ENCODE data around the gene SGCA. TPM values are rescaled to one million over a fixed set of nuclear protein-coding genes. Genes with fewer than 3 reads are reported as not detected.

The SGCA gene
- total RNA-seq, 2 experiments from 2014 or later, result 0.57 to 1.1 TPM

DNA sequence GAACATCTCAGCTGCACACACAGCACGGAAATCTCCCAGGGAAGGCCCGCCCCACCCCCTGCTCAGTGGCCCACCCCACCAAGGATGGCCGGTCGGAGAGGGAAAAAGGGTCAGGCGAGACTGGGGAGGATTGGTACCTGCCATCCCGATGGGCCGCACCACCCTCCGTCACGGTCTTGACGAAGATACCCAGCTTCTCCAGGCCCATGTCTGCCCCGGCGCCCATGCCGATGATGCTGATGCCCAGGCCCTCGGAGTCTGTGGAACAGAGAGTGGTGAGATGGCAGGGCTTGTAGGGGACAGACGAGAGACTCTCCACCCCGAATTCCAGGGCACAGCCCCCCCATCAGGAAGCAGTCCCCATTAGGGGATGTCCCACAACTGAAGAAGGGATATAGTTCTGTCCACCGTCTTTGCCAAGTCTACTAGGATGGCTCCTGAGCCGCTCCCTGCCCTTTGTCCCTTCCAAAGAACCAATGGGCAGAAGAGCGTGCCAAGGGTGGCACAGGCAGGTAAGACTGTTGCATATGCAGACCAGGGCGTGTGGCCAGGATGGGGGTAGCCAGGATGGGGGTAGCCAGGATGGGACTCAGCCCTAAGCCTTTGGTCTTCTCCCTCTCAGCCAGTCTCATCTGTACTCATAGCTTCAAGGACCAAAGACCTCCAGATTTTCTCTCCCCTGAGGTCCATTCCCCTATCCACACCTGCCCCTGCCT lies 22.2 kb upstream of the SGCA start:
- Histone ChIP-seq H3K4me3 (ENCODE audit: low read depth, low read length, poor library complexity, severe bottlenecking) (no peak overlapping the region), H4K20me1 (ENCODE audit: insufficient read depth, low read length) (peaks cover 22% of the 10 kb centered on the region), H3K79me2 (ENCODE audit: insufficient read depth, low read depth, low read length) (peaks cover 37% of the 10 kb centered on the region), H3K9me3 (ENCODE audit: low read length) (no peaks in the 10 kb centered on the region), H3K36me3 (ENCODE audit: insufficient read depth, low read length) (peaks cover 96% of the 10 kb centered on the region), H3K27ac (ENCODE audit: low read depth, low read length, poor library complexity, severe bottlenecking) (no peak overlapping the region), H3K4me2 (ENCODE audit: low read length) (no peak overlapping the region), H3K9me2 (ENCODE audit: insufficient read depth, low read length) (no peaks in the 10 kb centered on the region), H3K4me1 (ENCODE audit: insufficient read depth, low read length, poor library complexity, severe bottlenecking) (peaks cover 48% of the 10 kb centered on the region), H2AFZ (ENCODE audit: low read length) (no peak overlapping the region)
- DNase-seq (ENCODE audit: low spot score), result no peak
- POLR2A ChIA-PET, result interaction anchor here (0.6 kb wide), 1 partner anchor 51 kb away, joined by 3 read pairs; no protein-coding TSS in a partner anchor
- TF ChIP-seq CTCF (conservative IDR thresholded peaks at IDR 0.05; ENCODE audit: low read length) (no peak), EZH2phosphoT487 (IDR thresholded peaks at IDR 0.05; ENCODE audit: borderline replicate concordance, low read depth, low read length) (no peak)
- CTCF ChIA-PET (ENCODE audit: unreplicated experiment), result interaction anchor here (0.5 to 0.6 kb wide), 2 partner anchors 8 to 13 kb away, joined by 4 to 11 read pairs; no protein-coding TSS in a partner anchor
- intact Hi-C loops (cut with micrococcal nuclease; ENCODE audit: unreplicated experiment), result no loop called here
- BruUV-seq (replicated peaks), result no TSS peak

DNA sequence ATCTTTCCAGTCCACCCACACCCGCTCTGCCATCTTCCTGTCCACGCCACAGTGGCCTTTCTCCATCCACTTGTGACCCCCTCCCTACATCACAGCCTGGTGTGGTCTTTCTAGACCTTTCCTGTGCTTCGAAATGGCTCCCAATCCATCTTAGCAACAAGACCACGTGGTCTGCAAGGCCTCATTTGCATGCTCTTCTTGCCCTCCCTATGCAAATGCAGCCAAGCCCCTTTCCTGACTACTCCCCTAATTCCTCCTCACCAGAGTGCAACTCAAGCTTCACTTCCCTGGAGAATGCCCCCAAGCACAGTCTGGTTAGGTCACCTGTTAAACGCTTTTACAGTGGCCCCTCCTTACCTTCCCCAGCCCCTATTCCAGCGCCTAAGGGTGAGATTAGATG lies 21.4 kb upstream of the SGCA start:
- H4K20me1 ChIP-seq (ENCODE audit: insufficient read depth, low read length), result peaks cover 22% of the 10 kb centered on the region
- ChIA-PET POLR2A (interaction anchor here (0.6 kb wide), 1 partner anchor 52 kb away, joined by 3 read pairs; no protein-coding TSS in a partner anchor), CTCF (ENCODE audit: unreplicated experiment) (interaction anchor here (0.6 kb wide), 1 partner anchor 14 kb away, joined by 11 read pairs; no protein-coding TSS in a partner anchor)
- H3K9me2 ChIP-seq (ENCODE audit: insufficient read depth, low read length), result no peaks in the 10 kb centered on the region
- no peaks in the 10 kb centered on the region for H3K9me3 ChIP-seq (ENCODE audit: low read length)
- no peak overlapping the region for H3K27ac ChIP-seq (ENCODE audit: low read depth, low read length, poor library complexity, severe bottlenecking)
- peaks cover 92% of the 10 kb centered on the region for H3K36me3 ChIP-seq (ENCODE audit: insufficient read depth, low read length)
- no TSS peak for BruUV-seq (replicated peaks)
- peaks cover 48% of the 10 kb centered on the region for H3K4me1 ChIP-seq (ENCODE audit: insufficient read depth, low read length, poor library complexity, severe bottlenecking)
- H2AFZ ChIP-seq (ENCODE audit: low read length), result no peak overlapping the region
- DNase-seq (ENCODE audit: low spot score), result no peak
- intact Hi-C loops (cut with micrococcal nuclease; ENCODE audit: unreplicated experiment), result no loop called here
- TF ChIP-seq EZH2phosphoT487 (IDR thresholded peaks at IDR 0.05; ENCODE audit: borderline replicate concordance, low read depth, low read length) (no peak), CTCF (conservative IDR thresholded peaks at IDR 0.05; ENCODE audit: low read length) (no peak)
- no peak overlapping the region for H3K4me3 ChIP-seq (ENCODE audit: low read depth, low read length, poor library complexity, severe bottlenecking)
- peaks cover 43% of the 10 kb centered on the region for H3K79me2 ChIP-seq (ENCODE audit: insufficient read depth, low read depth, low read length)
- peak overlapping the region; percentile 10; the same call in 1 of the 2 replicates for H3K4me2 ChIP-seq (ENCODE audit: low read length)
